HepG2 (cell line): Measurements from ENCODE around the gene ARHGEF1. TPM values are rescaled to one million over a fixed set of nuclear protein-coding genes. Genes with fewer than 3 reads are reported as not detected.

Source experiments
- BCL3 ChIP-seq: sonication (generic); formaldehyde crosslinking; IDR thresholded peaks from 2 replicates; pipeline ENCODE4 v1.5.1; 2020; ENCODE audit warnings: mild to moderate bottlenecking, missing genetic modification reagents, moderate library complexity
- CEBPG ChIP-seq: IDR thresholded peaks from 2 replicates; pipeline ENCODE4 v1.6.1; 2016
- CTCF ChIP-seq: sonication (generic); formaldehyde crosslinking; IDR thresholded peaks from 2 replicates; pipeline ENCODE4 v1.5.0; 2020; ENCODE audit warnings: mild to moderate bottlenecking, missing genetic modification reagents, moderate library complexity
- FOSL2 ChIP-seq: sonication (generic); formaldehyde crosslinking; IDR thresholded peaks from 2 replicates; pipeline ENCODE4 v1.4.0; 2020; ENCODE audit warnings: missing genetic modification reagents
- KDM5B ChIP-seq: sonication (generic); formaldehyde crosslinking; IDR thresholded peaks from 2 replicates; pipeline ENCODE4 v1.4.0; 2020; ENCODE audit warnings: missing genetic modification reagents, mild to moderate bottlenecking, borderline replicate concordance
- NPAS2 ChIP-seq: sonication (generic); formaldehyde crosslinking; IDR thresholded peaks from 2 replicates; pipeline ENCODE4 v1.8.0; 2022; ENCODE audit warnings: mild to moderate bottlenecking, missing genetic modification reagents, borderline replicate concordance
- SP5 ChIP-seq: IDR thresholded peaks from 2 replicates; pipeline ENCODE4 v1.6.1; 2016; ENCODE audit warnings: low read depth, borderline replicate concordance
- TAF15 ChIP-seq: fragments of 200-400 bp; formaldehyde crosslinking; IDR thresholded peaks from one replicate; pipeline ENCODE4 v1.6.1; 2018; ENCODE audit warnings: mild to moderate bottlenecking, low read depth, low read length; ENCODE audit not compliant: poor library complexity, severe bottlenecking
- TSC22D2 ChIP-seq: sonication (generic); formaldehyde crosslinking; IDR thresholded peaks from 2 replicates; pipeline ENCODE4 v1.5.1; 2020; ENCODE audit warnings: missing genetic modification reagents, mild to moderate bottlenecking, borderline replicate concordance
- ZBTB38 ChIP-seq: sonication (generic); formaldehyde crosslinking; IDR thresholded peaks from 2 replicates; pipeline ENCODE4 v1.5.1; 2020; ENCODE audit warnings: mild to moderate bottlenecking, missing genetic modification reagents
- ZFP62 ChIP-seq: sonication (generic); formaldehyde crosslinking; IDR thresholded peaks from 2 replicates; pipeline ENCODE4 v1.4.0; 2020; ENCODE audit warnings: missing genetic modification reagents
- ZNF10 ChIP-seq: sonication (generic); formaldehyde crosslinking; IDR thresholded peaks from 2 replicates; pipeline ENCODE4 v1.4.0; 2020; ENCODE audit warnings: mild to moderate bottlenecking, low read depth, missing genetic modification reagents, borderline replicate concordance
- ZNF101 ChIP-seq: sonication (generic); formaldehyde crosslinking; IDR thresholded peaks from 2 replicates; pipeline ENCODE4 v1.4.0; 2020; ENCODE audit warnings: mild to moderate bottlenecking, low read depth, missing genetic modification reagents, borderline replicate concordance
- ZNF501 ChIP-seq: sonication (generic); formaldehyde crosslinking; IDR thresholded peaks from 2 replicates; pipeline ENCODE4 v1.5.1; 2020; ENCODE audit warnings: mild to moderate bottlenecking, moderate library complexity, missing genetic modification reagents
- ZNF546 ChIP-seq: sonication (generic); formaldehyde crosslinking; conservative IDR thresholded peaks from 2 replicates; pipeline ENCODE4 v1.8.1; 2023; ENCODE audit warnings: mild to moderate bottlenecking, missing genetic modification reagents
- ZNF563 ChIP-seq: sonication (generic); formaldehyde crosslinking; IDR thresholded peaks from 2 replicates; pipeline ENCODE4 v1.8.0; 2022; ENCODE audit warnings: mild to moderate bottlenecking, moderate library complexity, missing genetic modification reagents
- ZNF646 ChIP-seq: sonication (generic); formaldehyde crosslinking; IDR thresholded peaks from 2 replicates; pipeline ENCODE4 v1.9.0; 2021; ENCODE audit warnings: mild to moderate bottlenecking, missing genetic modification reagents
- ZNF713 ChIP-seq: sonication (generic); formaldehyde crosslinking; IDR thresholded peaks from 2 replicates; pipeline ENCODE4 v1.4.0; 2020; ENCODE audit warnings: mild to moderate bottlenecking, missing genetic modification reagents
- ZNF891 ChIP-seq: sonication (generic); formaldehyde crosslinking; IDR thresholded peaks from 2 replicates; pipeline ENCODE4 v1.5.0; 2020; ENCODE audit warnings: mild to moderate bottlenecking, missing genetic modification reagents
- ZSCAN21 ChIP-seq: sonication (generic); formaldehyde crosslinking; IDR thresholded peaks from 2 replicates; pipeline ENCODE4 v1.8.0; 2022; ENCODE audit warnings: mild to moderate bottlenecking, missing genetic modification reagents, moderate library complexity, borderline replicate concordance
- polyA plus RNA-seq, 8 experiments: library from polyadenylated mRNA; depleted of rRNA in 3 of 8; stranded (reverse) in 7 of 8; unstranded in 1 of 8; fragments of >200 nt; fragmentation: Illumina TruSeq in 4 of 8; extraction: Trizol in 4 of 8; gene quantifications; 2 replicates each; pipeline versions ENCODE4 v1.2.1 to v1.2.3, GENCODE V29; 2011 to 2016; ENCODE audit warnings: low read depth in 4 of 8, missing spikeins in 1 of 8, mixed read lengths in 1 of 8; ENCODE audit not compliant: insufficient read depth in 1 of 8
- total RNA-seq, 5 experiments: library from RNA; depleted of rRNA; stranded (reverse); fragments of >200 nt; fragmentation: Illumina TruSeq; extraction: Trizol; gene quantifications; 2 replicates each; pipeline ENCODE4 v1.2.3, GENCODE V29; 2016; ENCODE audit warnings: low read depth in 1 of 5

ARHGEF1 gene
- total and polyA plus RNA-seq, 2 of the 13 experiments (the other 11 are each of a cell fraction or from before 2014, with no cell fraction given), result 33.7 to 34.7 TPM

DNA sequence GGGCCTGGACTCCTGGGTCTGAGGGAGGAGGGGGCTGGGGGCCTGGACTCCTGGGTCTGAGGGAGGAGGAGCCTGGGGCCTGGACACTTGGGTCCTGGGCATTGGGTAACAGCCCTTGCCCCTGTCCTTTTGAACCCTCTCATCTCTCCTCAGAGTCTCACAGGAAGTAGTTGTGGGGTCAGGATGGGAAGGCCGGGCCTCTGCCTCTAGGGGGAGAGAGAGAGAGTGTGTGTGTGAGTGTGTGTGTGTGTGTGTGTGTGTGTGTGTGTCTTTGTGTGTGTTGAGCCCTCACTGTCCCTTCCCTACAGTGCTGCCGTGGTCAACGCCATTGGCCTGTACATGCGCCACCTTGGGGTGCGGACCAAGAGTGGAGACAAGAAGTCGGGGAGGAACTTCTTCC is 10.9 kb downstream of the ARHGEF1 start (continued):
- TF ChIP-seq ZNF646 (CRISPR knock-in tag) (peak; percentile 99), ZSCAN21 (CRISPR knock-in tag) (no peak), FOSL2 (CRISPR knock-in tag) (no peak), ZNF101 (CRISPR knock-in tag) (no peak), CEBPG (CRISPR knock-in tag) (peak; percentile 50), CTCF (CRISPR knock-in tag) (peak; percentile 75), ZNF546 (no peak), ZNF563 (no peak), ZFP62 (no peak), TSC22D2 (CRISPR knock-in tag) (no peak), ZBTB38 (CRISPR knock-in tag) (peak; percentile 61), TAF15 (no peak), KDM5B (CRISPR knock-in tag) (no peak), SP5 (CRISPR knock-in tag) (0 out of 2 replicates have a peak, but pooled peaks have one; percentile 17), NPAS2 (no peak), ZNF501 (no peak), BCL3 (no peak), ZNF10 (no peak), ZNF713 (CRISPR knock-in tag) (no peak), ZNF891 (no peak)
